Measurements from ENCODE around the gene SMCO4.

Gene SMCO4

DNA sequence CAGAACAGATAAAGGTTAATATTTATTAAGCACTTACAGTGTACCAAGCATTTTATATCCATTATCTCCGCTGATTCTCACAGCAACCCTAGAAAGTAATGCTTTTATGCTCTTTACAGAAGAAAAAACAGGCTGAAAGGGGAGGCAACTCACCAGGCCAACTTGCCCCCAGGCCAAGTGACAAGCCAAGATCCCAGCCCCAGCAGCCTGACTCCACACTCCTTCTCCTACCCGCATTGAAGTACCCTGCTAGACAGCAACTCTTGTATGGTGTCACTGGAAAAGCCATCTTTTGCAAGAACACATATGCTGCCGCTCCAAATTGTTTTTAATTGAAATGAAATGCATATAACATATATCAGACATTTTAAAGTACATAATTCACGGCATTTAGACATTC, 25.6 kb downstream of the SMCO4 start:
- H3K36me3 ChIP-seq (ENCODE audit: control insufficient read depth, insufficient read depth, low read length): no peaks in the 10 kb centered on the region
- H3K4me1 ChIP-seq (ENCODE audit: control insufficient read depth, insufficient read depth, low read length): peaks cover 19% of the 10 kb centered on the region
- no peaks in the 10 kb centered on the region for H3K27me3 ChIP-seq (ENCODE audit: control insufficient read depth, insufficient read depth, low read length)
- no peak overlapping the region for H3K27ac ChIP-seq (ENCODE audit: low read depth, low read length)
- H3K4me3 ChIP-seq (ENCODE audit: low read depth, low read length): no peak overlapping the region
- H3K9ac ChIP-seq (ENCODE audit: low read length): no peak overlapping the region
- H3K9me3 ChIP-seq (ENCODE audit: control insufficient read depth, insufficient read depth, low read depth, low read length): no peaks in the 10 kb centered on the region

DNA sequence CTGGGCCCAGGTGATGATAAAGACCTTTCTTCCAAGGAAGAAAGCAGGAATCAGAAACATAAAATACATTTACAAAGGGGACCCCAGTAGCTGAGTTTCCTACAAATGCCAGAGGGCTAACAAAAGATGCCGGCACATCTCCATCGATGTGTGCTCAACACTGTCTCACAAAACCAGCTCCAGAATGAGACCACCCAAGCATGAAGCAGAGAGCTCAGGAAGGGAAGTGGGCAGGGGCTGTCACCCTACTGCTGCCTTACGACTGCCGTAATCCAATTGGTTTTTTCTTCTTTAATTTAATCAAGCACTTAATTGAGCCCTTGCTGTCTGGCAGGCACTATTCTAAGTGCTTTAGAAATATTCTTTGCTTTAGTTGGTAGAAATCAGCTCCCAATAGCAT, 26.1 kb downstream of the SMCO4 start:
- H3K9me3 ChIP-seq (ENCODE audit: control insufficient read depth, insufficient read depth, low read depth, low read length): no peaks in the 10 kb centered on the region
- no peaks in the 10 kb centered on the region for H3K36me3 ChIP-seq (ENCODE audit: control insufficient read depth, insufficient read depth, low read length)
- H3K27ac ChIP-seq (ENCODE audit: low read depth, low read length): no peak overlapping the region
- no peaks in the 10 kb centered on the region for H3K27me3 ChIP-seq (ENCODE audit: control insufficient read depth, insufficient read depth, low read length)
- H3K4me3 ChIP-seq (ENCODE audit: low read depth, low read length): no peak overlapping the region
- H3K4me1 ChIP-seq (ENCODE audit: control insufficient read depth, insufficient read depth, low read length): peaks cover 14% of the 10 kb centered on the region; the same call in 1 of the 2 replicates
- H3K9ac ChIP-seq (ENCODE audit: low read length): no peak overlapping the region

DNA sequence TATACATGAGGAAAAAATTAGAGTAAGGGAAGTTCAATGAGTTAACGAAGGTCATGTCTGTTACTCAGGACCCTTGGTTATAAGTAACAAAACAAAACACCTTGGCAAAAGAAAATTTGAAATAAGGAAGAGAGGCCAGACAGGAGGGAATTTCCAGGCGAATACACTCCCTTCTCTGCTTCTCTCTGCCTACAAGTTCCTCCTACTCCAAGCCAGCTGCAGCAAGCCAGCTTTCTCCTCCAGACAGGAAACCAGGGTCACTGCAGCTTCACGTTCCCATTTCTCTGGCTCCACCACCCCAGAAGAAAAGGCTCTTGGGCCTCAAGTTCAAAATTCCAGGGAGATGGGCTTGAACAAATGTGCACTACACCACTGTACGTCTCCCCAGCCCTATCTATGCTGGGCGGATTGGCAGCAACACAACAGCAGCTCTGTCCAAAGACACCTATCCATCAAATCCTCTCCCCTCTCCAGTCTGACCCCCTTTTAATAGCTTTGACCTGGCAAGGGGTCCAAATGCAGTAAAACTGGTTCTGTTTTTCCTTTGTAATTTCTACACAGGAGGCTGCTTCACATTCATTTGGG, 27.7 kb downstream of the SMCO4 start:
- Histone ChIP-seq H3K9me3 (ENCODE audit: control insufficient read depth, insufficient read depth, low read depth, low read length) (no peaks in the 10 kb centered on the region; the same call in 1 of the 2 replicates), H3K36me3 (ENCODE audit: control insufficient read depth, insufficient read depth, low read length) (no peaks in the 10 kb centered on the region), H3K27me3 (ENCODE audit: control insufficient read depth, insufficient read depth, low read length) (no peaks in the 10 kb centered on the region), H3K4me1 (ENCODE audit: control insufficient read depth, insufficient read depth, low read length) (peaks cover 12% of the 10 kb centered on the region; the same call in 1 of the 2 replicates), H3K9ac (ENCODE audit: low read length) (no peak overlapping the region), H3K27ac (ENCODE audit: low read depth, low read length) (no peak overlapping the region), H3K4me3 (ENCODE audit: low read depth, low read length) (no peak overlapping the region)

DNA sequence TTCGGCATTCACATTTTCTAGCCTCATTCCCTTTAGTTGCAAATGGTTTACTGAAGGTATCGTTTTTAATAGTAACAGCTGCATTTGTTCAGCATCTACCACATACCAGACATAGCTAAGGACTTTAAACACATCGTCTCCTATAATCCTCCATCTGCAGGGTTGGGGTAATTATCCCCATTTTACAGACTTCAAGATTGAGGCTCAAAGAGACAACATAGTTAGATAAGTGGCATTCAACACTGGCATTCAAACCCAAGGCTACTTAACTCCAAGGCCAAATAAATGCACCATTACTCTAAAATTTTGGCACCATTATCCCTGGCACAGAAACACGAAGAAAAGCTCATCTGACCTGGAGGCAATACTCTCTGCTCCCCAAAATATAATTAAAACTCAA, 28.5 kb downstream of the SMCO4 start:
- Histone ChIP-seq H3K9ac (ENCODE audit: low read length) (no peak overlapping the region), H3K9me3 (ENCODE audit: control insufficient read depth, insufficient read depth, low read depth, low read length) (no peaks in the 10 kb centered on the region; the same call in 1 of the 2 replicates), H3K27me3 (ENCODE audit: control insufficient read depth, insufficient read depth, low read length) (no peaks in the 10 kb centered on the region), H3K36me3 (ENCODE audit: control insufficient read depth, insufficient read depth, low read length) (no peaks in the 10 kb centered on the region), H3K4me1 (ENCODE audit: control insufficient read depth, insufficient read depth, low read length) (peaks cover 12% of the 10 kb centered on the region; the same call in 1 of the 2 replicates), H3K27ac (ENCODE audit: low read depth, low read length) (no peak overlapping the region), H3K4me3 (ENCODE audit: low read depth, low read length) (no peak overlapping the region)

DNA sequence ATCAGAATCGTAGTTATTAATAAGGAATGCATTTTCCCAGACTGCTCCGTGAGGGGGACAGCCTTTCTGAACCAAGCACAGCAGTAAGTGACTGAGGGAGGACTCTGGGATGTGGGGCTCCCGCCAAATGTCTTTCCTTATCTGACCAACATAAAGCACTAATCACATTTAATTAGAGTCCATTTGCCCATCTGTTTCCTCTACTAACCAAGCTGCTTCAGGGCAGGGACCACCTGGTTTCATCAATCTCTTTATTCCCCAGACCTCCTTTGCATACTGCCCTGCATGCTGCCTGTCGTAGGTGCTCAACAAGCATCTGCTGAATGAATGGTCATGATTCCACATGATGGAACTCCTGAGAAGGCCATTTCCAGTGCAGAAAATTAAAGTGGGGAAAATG, 29.4 kb downstream of the SMCO4 start:
- no peaks in the 10 kb centered on the region for H3K27me3 ChIP-seq (ENCODE audit: control insufficient read depth, insufficient read depth, low read length)
- H3K4me1 ChIP-seq (ENCODE audit: control insufficient read depth, insufficient read depth, low read length): peaks cover 12% of the 10 kb centered on the region; the same call in 1 of the 2 replicates
- H3K4me3 ChIP-seq (ENCODE audit: low read depth, low read length): no peak overlapping the region
- H3K27ac ChIP-seq (ENCODE audit: low read depth, low read length): no peak overlapping the region
- H3K9ac ChIP-seq (ENCODE audit: low read length): no peak overlapping the region
- no peaks in the 10 kb centered on the region for H3K36me3 ChIP-seq (ENCODE audit: control insufficient read depth, insufficient read depth, low read length)
- peaks cover 3% of the 10 kb centered on the region for H3K9me3 ChIP-seq (ENCODE audit: control insufficient read depth, insufficient read depth, low read depth, low read length)

DNA sequence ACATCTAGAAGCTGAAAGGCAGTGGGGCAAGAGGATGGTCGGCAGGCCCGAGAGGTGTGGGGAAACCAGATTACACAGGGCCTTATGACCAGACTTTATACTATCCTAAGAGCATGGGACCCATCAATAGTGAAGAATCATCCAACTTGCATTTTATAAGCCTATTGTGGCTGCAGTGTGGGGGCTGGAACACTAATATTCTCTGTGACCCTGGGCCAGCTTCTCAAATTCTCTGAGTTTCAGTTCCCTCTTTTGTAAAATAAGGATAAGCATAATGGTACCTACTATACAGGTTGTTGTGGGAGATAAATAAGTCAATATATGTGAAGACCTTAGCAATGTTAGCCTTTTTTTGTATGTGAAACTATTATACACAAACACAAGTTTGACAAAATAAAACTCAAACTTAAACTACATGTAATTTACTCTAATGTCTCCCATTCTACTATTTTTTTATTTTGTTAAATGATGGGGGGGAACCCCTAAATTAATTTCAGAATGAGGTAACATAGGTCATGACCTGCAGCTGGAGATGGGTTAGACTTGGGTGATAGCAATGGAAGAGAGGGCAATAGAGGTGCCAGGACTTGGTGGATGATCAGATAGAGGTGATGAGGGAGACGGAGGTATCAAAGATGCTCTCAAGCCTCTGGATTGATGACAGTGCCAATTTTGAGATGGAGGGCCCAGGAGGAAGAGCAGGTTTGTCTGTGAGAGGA, 30.1 kb downstream of the SMCO4 start:
- Histone ChIP-seq H3K9me3 (ENCODE audit: control insufficient read depth, insufficient read depth, low read depth, low read length) (peaks cover 3% of the 10 kb centered on the region), H3K4me3 (ENCODE audit: low read depth, low read length) (no peak overlapping the region), H3K27ac (ENCODE audit: low read depth, low read length) (no peak overlapping the region), H3K4me1 (ENCODE audit: control insufficient read depth, insufficient read depth, low read length) (peaks cover 12% of the 10 kb centered on the region; the same call in 1 of the 2 replicates), H3K27me3 (ENCODE audit: control insufficient read depth, insufficient read depth, low read length) (no peaks in the 10 kb centered on the region), H3K36me3 (ENCODE audit: control insufficient read depth, insufficient read depth, low read length) (no peaks in the 10 kb centered on the region), H3K9ac (ENCODE audit: low read length) (no peak overlapping the region)

DNA sequence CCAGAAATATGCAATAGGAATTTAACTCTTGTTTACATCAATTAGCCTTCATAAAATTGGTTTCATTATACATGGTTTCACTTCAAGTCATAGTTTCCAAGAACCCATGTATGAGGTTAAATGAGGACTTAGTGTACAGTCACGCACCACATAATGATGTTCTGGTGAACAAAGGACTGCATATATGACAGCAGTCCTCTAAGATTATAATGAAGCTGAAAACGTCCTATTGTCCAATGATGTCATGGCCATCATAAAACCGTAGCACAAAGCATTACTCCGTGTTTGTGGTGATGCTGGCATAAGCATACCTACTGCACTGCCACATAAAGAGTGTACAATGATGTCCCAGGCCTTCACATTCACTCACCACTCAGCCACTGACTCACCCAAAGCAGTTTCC, 31.1 kb downstream of the SMCO4 start:
- Histone ChIP-seq H3K9me3 (ENCODE audit: control insufficient read depth, insufficient read depth, low read depth, low read length) (peaks cover 3% of the 10 kb centered on the region), H3K9ac (ENCODE audit: low read length) (no peak overlapping the region), H3K4me3 (ENCODE audit: low read depth, low read length) (no peak overlapping the region), H3K36me3 (ENCODE audit: control insufficient read depth, insufficient read depth, low read length) (no peaks in the 10 kb centered on the region), H3K4me1 (ENCODE audit: control insufficient read depth, insufficient read depth, low read length) (peaks cover 6% of the 10 kb centered on the region; the same call in 1 of the 2 replicates), H3K27ac (ENCODE audit: low read depth, low read length) (no peak overlapping the region), H3K27me3 (ENCODE audit: control insufficient read depth, insufficient read depth, low read length) (no peaks in the 10 kb centered on the region)

DNA sequence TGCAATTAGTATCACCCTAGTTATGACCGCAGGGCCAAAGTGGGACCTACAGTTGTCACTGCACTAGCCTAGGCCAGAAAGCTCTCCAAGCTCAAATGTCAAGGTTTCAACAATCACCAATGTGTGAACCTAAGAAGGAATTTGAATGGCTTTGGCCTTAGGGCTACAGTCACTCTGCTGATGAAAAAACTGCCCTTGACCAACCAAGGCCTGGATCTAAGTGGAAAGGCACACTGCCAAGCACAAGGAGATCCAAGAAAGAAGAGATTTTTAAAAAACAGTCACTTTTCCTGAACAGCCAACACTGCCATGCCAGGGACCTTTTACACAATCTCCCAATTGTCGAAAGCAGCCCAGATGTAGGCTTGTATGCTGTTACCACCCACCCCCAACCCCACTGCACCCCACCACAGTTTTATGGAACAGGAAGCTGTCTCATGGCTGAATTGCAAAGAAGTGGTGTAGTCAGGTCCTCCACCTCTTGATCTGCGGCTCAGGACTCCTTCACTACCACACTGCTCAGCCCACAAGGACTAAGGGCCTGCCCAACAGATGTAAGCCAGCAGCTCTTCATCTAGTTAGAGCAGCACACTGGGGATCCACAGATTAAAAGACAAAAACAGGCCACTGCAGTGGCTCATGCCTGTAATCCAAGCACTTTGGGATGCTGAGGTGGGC, 32.9 kb downstream of the SMCO4 start:
- Histone ChIP-seq H3K36me3 (ENCODE audit: control insufficient read depth, insufficient read depth, low read length) (no peaks in the 10 kb centered on the region), H3K27ac (ENCODE audit: low read depth, low read length) (no peak overlapping the region), H3K9ac (ENCODE audit: low read length) (no peak overlapping the region), H3K27me3 (ENCODE audit: control insufficient read depth, insufficient read depth, low read length) (no peaks in the 10 kb centered on the region), H3K9me3 (ENCODE audit: control insufficient read depth, insufficient read depth, low read depth, low read length) (peaks cover 3% of the 10 kb centered on the region), H3K4me3 (ENCODE audit: low read depth, low read length) (no peak overlapping the region), H3K4me1 (ENCODE audit: control insufficient read depth, insufficient read depth, low read length) (no peaks in the 10 kb centered on the region)

DNA sequence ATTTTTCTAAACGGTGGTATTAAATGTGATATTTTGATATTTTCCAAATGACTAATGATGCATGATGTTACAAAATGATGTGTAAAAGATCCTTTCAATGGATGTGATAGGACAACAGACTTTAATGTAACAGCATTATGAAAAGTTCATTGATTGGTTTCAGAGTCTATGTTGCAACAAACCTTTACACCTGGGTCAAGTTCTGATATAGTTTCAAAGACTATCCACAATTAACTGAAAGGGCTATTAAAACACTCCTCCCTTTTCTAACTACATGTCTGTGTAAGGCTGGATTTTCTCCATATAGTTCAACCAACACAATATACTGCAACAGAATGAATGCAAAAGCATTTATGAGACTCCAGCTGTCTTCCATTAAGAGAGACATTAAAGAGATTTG, 35.7 kb downstream of the SMCO4 start:
- H3K4me1 ChIP-seq (ENCODE audit: control insufficient read depth, insufficient read depth, low read length): no peaks in the 10 kb centered on the region

DNA sequence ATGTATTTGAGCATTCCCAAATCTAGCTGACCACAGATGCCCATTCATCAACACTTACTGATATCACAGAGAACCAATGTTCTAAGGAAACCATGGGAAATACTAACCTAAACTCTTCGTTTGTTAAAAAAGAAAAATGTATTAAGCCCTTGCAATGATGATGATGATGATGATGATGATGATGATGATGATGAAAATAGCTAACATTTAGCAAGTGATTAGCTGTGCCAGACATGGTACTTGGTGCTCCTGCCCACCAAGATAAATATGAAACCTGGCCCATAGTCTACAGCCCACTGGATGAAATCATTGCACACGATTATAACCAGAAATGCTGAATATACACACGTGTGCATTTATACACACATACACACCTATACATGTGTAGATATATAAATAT, 37.5 kb downstream of the SMCO4 start:
- Histone ChIP-seq H3K4me1 (ENCODE audit: control insufficient read depth, insufficient read depth, low read length) (no peaks in the 10 kb centered on the region), H3K36me3 (ENCODE audit: control insufficient read depth, insufficient read depth, low read length) (no peaks in the 10 kb centered on the region), H3K27ac (ENCODE audit: low read depth, low read length) (no peak overlapping the region), H3K4me3 (ENCODE audit: low read depth, low read length) (no peak overlapping the region), H3K9ac (ENCODE audit: low read length) (no peak overlapping the region), H3K9me3 (ENCODE audit: control insufficient read depth, insufficient read depth, low read depth, low read length) (peaks cover 6% of the 10 kb centered on the region), H3K27me3 (ENCODE audit: control insufficient read depth, insufficient read depth, low read length) (no peaks in the 10 kb centered on the region)

More for the DNA sequence above, 35.7 kb downstream of the SMCO4 start:
- Histone ChIP-seq H3K4me3 (ENCODE audit: low read depth, low read length) (no peak overlapping the region), H3K36me3 (ENCODE audit: control insufficient read depth, insufficient read depth, low read length) (no peaks in the 10 kb centered on the region), H3K27ac (ENCODE audit: low read depth, low read length) (no peak overlapping the region), H3K27me3 (ENCODE audit: control insufficient read depth, insufficient read depth, low read length) (no peaks in the 10 kb centered on the region), H3K9me3 (ENCODE audit: control insufficient read depth, insufficient read depth, low read depth, low read length) (peaks cover 6% of the 10 kb centered on the region), H3K9ac (ENCODE audit: low read length) (no peak overlapping the region)

Data from HUES6 (cell line).